ENCODE data around the gene ACYP2.
"Not testable (repeated sequence)": the region's sequence is repeated elsewhere in the genome, so short reads cannot be mapped to it uniquely, and the experiment has no call there.

ACYP2 gene

GRCh38 chr2:54308782-54309181 lies 193.4 kb downstream of the ACYP2 start:
- no peak overlapping the region for H3K4me3 ChIP-seq (ENCODE audit: low read length)
- TF ChIP-seq ZNF274 (IDR thresholded peaks at IDR 0.05; ENCODE audit: low read depth, low read length) = no peak

GRCh38 chr2:54310311-54310710 lies 194.9 kb downstream of the ACYP2 start:
- no peak for TF ChIP-seq ZNF274 (IDR thresholded peaks at IDR 0.05; ENCODE audit: low read depth, low read length)
- no peak overlapping the region for H3K4me3 ChIP-seq (ENCODE audit: low read length)

GRCh38 chr2:54310961-54311360 lies 195.5 kb downstream of the ACYP2 start:
- TF ChIP-seq ZNF274 (IDR thresholded peaks at IDR 0.05; ENCODE audit: low read depth, low read length) = no peak
- H3K4me3 ChIP-seq (ENCODE audit: low read length) = no peak overlapping the region

- no peak overlapping the region for H3K4me3 ChIP-seq (ENCODE audit: low read length)
- no peak for TF ChIP-seq ZNF274 (IDR thresholded peaks at IDR 0.05; ENCODE audit: low read depth, low read length)
These were observed 197.7 kb downstream of the ACYP2 start for GRCh38 chr2:54313147-54313546.

- TF ChIP-seq ZNF274 (IDR thresholded peaks at IDR 0.05; ENCODE audit: low read depth, low read length) = no peak
- H3K4me3 ChIP-seq (ENCODE audit: low read length) = no peak overlapping the region
These were observed 202.6 kb downstream of the ACYP2 start for GRCh38 chr2:54317973-54318372.

GRCh38 chr2:54318821-54319220 lies 203.4 kb downstream of the ACYP2 start:
- H3K4me3 ChIP-seq (ENCODE audit: low read length) = no peak overlapping the region
- no peak for TF ChIP-seq ZNF274 (IDR thresholded peaks at IDR 0.05; ENCODE audit: low read depth, low read length)

DNA sequence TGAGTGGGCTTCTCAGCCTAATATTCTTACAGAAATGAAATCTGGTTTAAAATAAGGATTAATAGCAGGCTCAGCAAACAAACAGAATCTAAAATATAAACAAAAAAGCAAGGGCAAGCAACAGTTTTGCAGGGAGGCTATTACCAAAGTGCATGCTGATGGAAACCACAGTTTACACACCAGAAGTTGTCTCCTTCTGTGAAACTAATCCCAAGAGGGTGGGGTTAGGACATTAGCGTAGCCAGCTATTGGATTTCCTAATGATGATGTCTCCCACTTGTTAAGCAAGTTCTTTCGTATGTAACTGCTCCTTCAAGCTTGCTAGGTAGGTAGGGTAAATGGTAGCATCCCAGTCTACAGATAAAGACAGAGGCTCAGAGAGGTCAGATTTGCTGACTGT lies 205.6 kb downstream of the ACYP2 start:
- H3K4me3 ChIP-seq (ENCODE audit: low read length) = no peak overlapping the region
- TF ChIP-seq ZNF274 (IDR thresholded peaks at IDR 0.05; ENCODE audit: low read depth, low read length) = no peak

- not testable (repeated sequence) for H3K4me3 ChIP-seq (ENCODE audit: low read length)
These were observed 209.1 kb downstream of the ACYP2 start for GRCh38 chr2:54324517-54324916.

- H3K4me3 ChIP-seq (ENCODE audit: low read length) = no peak overlapping the region
- TF ChIP-seq ZNF274 (IDR thresholded peaks at IDR 0.05; ENCODE audit: low read depth, low read length) = no peak
These were observed 209.7 kb downstream of the ACYP2 start for GRCh38 chr2:54325148-54325547.

DNA sequence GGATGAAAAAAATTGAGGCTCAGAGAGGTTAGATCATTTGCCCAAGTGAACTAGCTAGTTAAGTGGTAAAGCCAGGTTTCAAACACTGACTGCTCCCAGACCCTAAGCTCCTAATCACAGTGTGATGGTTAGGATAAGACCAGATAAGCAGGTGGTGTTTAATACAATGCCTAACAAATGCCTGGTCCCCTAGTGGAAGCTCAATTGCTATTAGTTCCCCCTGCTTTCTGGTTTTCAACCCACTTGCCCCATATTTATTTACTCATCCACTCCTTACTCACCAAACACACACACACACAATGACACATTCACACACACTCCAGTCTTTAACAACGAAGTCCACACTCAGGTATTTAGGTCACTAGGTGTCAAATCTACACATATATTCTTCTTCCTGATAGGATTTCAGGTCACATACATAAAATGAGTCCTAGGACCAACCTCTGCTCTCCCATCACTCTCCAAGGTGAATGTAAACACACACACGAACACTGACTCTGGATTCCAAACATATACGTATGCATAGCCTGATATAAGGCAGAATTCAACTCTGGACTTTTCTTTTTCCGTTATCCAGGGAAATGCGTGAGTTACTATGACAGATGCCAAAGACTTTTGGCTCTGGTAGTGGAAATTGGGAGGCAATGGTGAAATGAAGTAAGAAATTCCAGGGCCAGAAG lies 214.2 kb downstream of the ACYP2 start:
- TF ChIP-seq ZNF274 (IDR thresholded peaks at IDR 0.05; ENCODE audit: low read depth, low read length) = no peak

DNA sequence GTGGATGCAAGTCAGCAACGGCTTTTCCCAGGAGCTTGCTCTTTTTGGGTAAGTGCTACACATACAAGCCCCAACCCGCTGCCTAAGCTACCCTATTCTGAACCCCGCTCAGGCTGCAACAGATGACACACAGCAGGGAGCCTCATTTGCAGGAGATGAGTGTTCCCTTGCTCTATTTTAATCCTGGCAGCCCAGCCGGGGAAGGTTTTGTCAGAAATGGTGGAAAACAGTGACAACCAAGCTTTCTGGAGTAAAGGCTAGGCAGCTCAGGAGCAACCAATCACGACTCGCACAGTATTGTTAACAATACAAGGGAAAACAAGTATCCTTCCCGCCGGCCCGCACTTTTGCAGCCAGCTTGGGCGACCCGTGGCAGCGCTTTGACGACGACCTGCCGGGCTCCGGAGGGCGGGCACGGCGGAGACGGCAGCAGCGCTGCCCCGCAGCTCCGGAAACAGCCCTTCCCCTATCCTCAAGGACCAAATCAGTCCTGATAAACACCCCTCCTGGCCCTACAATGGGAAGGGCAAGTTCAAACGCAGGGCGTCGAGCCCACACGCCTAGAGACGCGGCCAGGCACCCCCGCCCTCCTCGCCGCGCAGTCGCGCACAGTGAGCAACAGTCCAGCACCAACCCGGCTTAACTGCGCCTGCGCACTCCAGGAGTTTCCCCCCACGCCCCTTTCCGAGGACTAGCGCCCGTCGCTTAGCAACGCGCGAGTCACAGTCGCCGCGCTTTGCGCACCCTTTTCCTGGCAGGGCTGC lies 214.9 kb downstream of the ACYP2 start:
- H3K4me3 ChIP-seq (ENCODE audit: low read length) = peak overlapping the region; percentile 50; the same call in 1 of the 2 replicates
- TF ChIP-seq ZNF274 (IDR thresholded peaks at IDR 0.05; ENCODE audit: low read depth, low read length) = no peak

More for the DNA sequence above, 214.2 kb downstream of the ACYP2 start:
- H3K4me3 ChIP-seq (ENCODE audit: low read length) = no peak overlapping the region

GRCh38 chr2:54330926-54331835 lies 215.8 kb downstream of the ACYP2 start:
- peak overlapping the region; percentile 50; the same call in 1 of the 2 replicates for H3K4me3 ChIP-seq (ENCODE audit: low read length)
- no peak for TF ChIP-seq ZNF274 (IDR thresholded peaks at IDR 0.05; ENCODE audit: low read depth, low read length)

DNA sequence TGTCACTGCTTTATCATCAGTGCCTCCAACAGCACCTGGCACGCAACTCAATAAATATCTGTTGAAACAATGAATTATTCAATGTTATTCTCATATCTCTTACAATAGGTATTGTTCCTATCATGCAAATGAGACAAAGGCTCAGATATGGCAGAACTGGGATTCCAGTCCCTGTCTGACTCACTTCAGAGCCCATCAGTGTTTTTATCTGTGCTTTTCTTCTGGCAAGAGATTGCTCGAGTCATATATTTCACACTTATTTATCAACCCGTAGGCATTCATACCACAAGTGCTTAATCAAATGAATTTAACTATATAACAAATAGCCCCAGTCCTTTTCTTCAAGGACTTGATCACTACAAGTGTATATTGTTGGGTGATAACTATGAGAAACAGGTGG lies 217.0 kb downstream of the ACYP2 start:
- TF ChIP-seq ZNF274 (IDR thresholded peaks at IDR 0.05; ENCODE audit: low read depth, low read length) = no peak
- H3K4me3 ChIP-seq (ENCODE audit: low read length) = no peak overlapping the region
